HG02840 (cell line): Measurements from ENCODE around the gene PRKG2.

ENCODE experiments used
- ATAC-seq: cut with Tn5 transposase; IDR thresholded peaks from one replicate; pipeline ENCODE4 v1.9.1; 2021; ENCODE audit warnings: mild to moderate bottlenecking, moderate library complexity, moderate number of reproducible peaks; ENCODE audit not compliant: unreplicated experiment, low FRiP score

PRKG2 gene

GRCh38 chr4:81217779-81218178, 2.8 kb upstream of the PRKG2 start:
- no peak for ATAC-seq

DNA sequence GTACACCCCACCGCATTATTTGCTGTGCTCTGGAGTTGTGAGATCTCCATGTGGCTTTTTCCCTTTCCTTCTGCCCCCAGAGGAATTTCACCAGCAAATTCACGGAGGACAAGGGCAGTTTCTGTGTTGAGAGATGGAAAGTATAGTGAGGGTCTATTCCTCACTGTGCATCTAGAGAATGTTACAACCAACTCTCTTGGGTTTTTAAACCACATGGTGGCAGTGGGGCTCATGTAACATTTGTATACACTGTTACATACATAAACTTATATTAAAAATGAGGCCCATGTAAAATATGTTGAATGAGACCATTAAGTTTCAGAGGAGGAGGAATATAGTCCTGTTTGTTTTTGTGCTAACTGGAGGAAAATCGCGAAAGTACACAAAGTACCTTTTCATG, 909 bp upstream of the PRKG2 start:
- no peak for ATAC-seq

- no peak for ATAC-seq
Measured at GRCh38 chr4:81214144-81214880, 710 bp downstream of the PRKG2 start.

DNA sequence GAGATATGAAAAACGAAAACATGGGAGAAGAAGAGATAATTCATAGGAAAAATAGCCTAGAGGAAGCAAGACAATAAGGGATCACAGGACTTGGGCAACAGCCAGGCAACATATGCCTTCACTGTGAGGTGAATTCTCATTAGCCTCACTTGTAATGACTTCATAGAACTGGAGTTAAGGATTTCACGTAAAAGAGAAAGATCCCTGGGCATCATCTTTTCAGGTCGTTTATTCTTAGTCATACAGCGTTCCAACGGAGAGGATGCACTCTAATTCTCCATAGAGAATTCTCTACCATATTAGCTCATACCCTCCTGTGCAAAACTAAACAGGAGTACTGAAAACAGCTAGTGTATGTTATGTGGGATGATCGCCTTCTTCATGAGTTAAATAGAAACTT, 1.4 kb downstream of the PRKG2 start:
- ATAC-seq, result no peak

- no peak for ATAC-seq
Measured at GRCh38 chr4:81211956-81212355, 3.1 kb downstream of the PRKG2 start.

GRCh38 chr4:81207828-81208227, 7.2 kb downstream of the PRKG2 start:
- no peak for ATAC-seq

GRCh38 chr4:81205302-81205701, 9.7 kb downstream of the PRKG2 start:
- ATAC-seq, result no peak

DNA sequence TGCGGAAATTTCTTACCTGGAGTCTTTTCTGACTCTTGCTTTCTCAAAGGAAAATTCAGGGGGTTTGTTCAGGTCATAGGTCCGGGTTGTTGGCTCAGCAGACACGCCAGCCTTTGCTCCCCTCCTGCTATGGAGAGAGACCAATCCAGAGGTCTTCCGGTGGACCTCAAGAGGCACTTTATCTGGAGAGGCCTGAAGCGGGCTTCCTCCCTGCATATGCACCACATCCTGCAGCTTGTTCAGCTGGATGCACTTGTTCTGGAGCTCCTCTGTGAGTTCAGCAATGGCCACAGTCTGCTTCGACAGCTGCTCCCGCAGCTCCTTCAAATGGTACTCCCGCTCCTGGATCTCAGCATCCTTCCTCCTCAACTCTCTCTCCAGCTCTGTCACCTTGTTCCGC, 10.5 kb downstream of the PRKG2 start:
- no peak for ATAC-seq

GRCh38 chr4:81199831-81200230, 15.2 kb downstream of the PRKG2 start:
- ATAC-seq, result no peak

GRCh38 chr4:81198609-81199008, 16.4 kb downstream of the PRKG2 start:
- ATAC-seq, result no peak

DNA sequence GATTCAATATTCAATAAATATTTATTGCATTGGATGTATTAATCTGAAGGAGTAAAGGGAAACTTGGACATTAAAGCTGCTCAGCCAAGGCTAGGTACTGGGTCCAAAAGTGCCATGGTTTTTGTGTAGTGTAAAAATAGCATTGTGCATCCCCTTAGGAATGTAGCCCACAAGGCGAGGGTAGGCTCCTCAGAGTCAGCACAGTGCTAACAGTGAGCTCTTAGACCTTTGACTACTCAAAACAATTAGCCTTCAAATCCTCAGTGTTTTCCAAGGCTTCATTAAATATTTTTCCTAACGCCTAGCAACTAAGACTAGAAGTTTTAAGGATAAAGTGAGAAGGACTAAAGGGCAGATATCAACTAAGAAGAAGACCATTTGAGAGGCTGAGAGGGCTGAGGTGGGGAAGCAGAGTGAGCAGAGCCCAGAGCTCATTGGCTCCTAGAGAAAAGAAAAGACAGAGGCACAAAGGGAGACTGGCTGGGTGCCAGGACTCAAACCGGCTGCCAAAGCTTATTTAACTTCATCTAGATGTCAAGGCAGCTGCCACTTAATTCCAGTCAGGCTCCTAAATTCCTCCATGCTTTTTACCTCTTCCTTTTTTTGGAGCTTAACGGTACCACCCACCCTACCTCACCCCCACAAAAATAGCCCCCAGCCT, 17.0 kb downstream of the PRKG2 start:
- ATAC-seq, result no peak

GRCh38 chr4:81196126-81196650, 18.8 kb downstream of the PRKG2 start:
- ATAC-seq, result no peak

DNA sequence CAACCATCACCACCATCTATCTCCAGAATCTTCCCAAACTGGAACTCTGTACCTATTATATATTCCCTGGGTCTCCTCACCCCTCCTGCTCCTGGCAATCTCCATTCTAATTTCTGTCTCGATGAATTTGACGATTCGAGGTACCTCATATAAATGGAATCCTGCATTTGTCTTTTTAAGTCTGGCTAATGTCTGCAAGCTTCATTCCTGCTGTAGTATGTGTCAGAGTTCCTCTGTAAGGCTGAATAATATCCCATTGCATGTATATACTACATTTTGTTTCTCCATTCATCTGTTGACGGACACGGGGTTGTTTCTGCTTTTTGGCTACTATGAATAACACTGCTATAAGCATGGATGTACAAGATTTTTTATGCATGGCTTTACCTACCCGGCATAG, 19.5 kb downstream of the PRKG2 start:
- ATAC-seq, result no peak

- no peak for ATAC-seq
Measured at GRCh38 chr4:81194286-81194685, 20.7 kb downstream of the PRKG2 start.

DNA sequence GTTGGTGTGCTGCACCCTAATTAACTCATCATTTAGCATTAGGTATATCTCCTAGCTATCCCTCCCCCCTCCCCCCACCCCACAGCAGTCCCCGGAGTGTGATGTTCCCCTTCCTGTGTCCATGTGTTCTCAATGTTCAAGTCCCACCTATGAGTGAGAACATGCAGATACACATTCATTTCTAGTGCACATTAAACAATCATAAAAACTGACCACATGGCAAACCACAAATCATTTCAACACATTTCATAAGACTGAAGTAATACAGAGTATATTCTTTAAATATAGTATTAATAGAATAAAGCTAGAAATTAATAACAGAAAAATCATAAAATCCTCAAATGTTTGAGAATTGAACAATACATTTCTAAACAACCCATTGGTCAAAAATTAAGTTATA, 34.1 kb downstream of the PRKG2 start:
- no peak for ATAC-seq

GRCh38 chr4:81179326-81179725, 35.7 kb downstream of the PRKG2 start:
- ATAC-seq, result no peak

- no peak for ATAC-seq
Measured at GRCh38 chr4:81173213-81173612, 41.8 kb downstream of the PRKG2 start.

- ATAC-seq, result no peak
Measured at GRCh38 chr4:81166458-81167160, 48.4 kb downstream of the PRKG2 start.

DNA sequence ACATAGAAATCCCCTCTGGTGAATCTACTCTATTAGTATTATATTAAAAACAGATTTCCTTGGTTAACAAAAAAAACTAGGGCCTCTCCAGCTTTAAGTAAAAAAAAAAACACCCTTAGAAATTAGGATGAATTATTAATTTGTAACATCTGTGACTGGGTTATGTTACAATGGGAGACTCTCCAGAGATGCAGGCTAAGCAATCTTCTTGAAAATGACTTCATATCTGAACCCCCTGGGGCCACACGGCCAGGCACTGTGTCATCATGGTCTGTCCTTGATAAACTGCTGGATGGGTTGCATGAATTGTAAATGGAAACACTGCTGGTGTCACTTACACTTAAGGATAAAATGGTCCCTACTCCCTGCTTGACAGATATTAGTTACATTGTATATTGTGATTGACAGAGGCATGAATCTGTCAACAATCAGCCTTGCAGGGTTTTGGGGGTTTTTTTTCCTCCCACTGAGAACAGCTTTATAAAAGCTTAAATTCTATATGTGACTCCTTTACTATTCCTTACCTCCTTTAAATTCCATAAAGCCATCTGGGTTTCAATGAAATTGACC, 49.1 kb downstream of the PRKG2 start:
- no peak for ATAC-seq

GRCh38 chr4:81164623-81165416, 50.2 kb downstream of the PRKG2 start:
- no peak for ATAC-seq
